ENCODE results near the gene STRN3. TPM values are rescaled to one million over a fixed set of nuclear protein-coding genes. Genes with fewer than 3 reads are reported as not detected.

The STRN3 gene
- total RNA-seq (100 to 1,000 TPM in 2 of 4 donors, 10 to 100 TPM in 2; 80.2 to 154 (median 95.4) TPM), polyA plus RNA-seq (10 to 100 TPM; 28.2 to 45.9 (median 31.5) TPM)
- long read RNA-seq, donor 1, transcript STRN3-201 (16 exons, 3,970 nt) = major isoform, 78 of 116 reads
- long read RNA-seq, donor 1, partial matches to known transcripts = 7 of 116 reads
- long read RNA-seq, donor 1, other reads (novel, unspliced or antisense) = 31 of 116 reads
- long read RNA-seq, donor 2, transcript STRN3-201 (16 exons, 3,970 nt) = major isoform, 79 of 113 reads
- long read RNA-seq, donor 2, partial matches to known transcripts = 7 of 113 reads
- long read RNA-seq, donor 2, other reads (novel, unspliced or antisense) = 24 of 113 reads

- no peaks in the 10 kb centered on the region for H3K9me3 ChIP-seq
- no peak for DNase-seq
- H3K27ac ChIP-seq = peak within 1 kb of the TSS; percentile 100
- 0 to 1% (median 1%) methylated on average over 7 to 31 of the region's 31 CpGs for WGBS, 3 donors
- H3K4me3 ChIP-seq = peak within 1 kb of the TSS; percentile 98
- no peaks in the 10 kb centered on the region for H3K27me3 ChIP-seq (ENCODE audit: insufficient read depth in 3 of 3, low read length in 2 of 3)
- H3K36me3 ChIP-seq (ENCODE audit: insufficient read depth in 1 of 2, low read depth in 1 of 2) = peaks cover 0 to 20% of the 10 kb centered on the region in 2 donors
- no peak for TF ChIP-seq CTCF (IDR thresholded peaks at IDR 0.05)
- intact Hi-C loops (cut with DNase I) = loop anchor here (2.0 to 10.0 kb wide), 4 partner anchors 33 to 61 kb away; no protein-coding TSS in a partner anchor
- peaks cover 29% of the 10 kb centered on the region for H3K4me1 ChIP-seq
- no peak for ATAC-seq
Observed at GRCh38 chr14:31026077-31026449, at the start of gene STRN3. Gene STRN3, minus strand, starts transcription at chr14:31026379. Its CDS starts 194 bp downstream, at chr14:31026185.

GRCh38 chr14:31075144-31075543, 49.0 kb upstream of the STRN3 start:
- peaks cover 0 to 11% of the 10 kb centered on the region in 2 donors for H3K36me3 ChIP-seq (ENCODE audit: insufficient read depth in 1 of 2, low read depth in 1 of 2)
- intact Hi-C loops (cut with DNase I) = no loop called here
- DNase-seq (no peak), ATAC-seq (no peak)
- no peaks in the 10 kb centered on the region for H3K9me3 ChIP-seq
- H3K4me1 ChIP-seq = peaks cover 7% of the 10 kb centered on the region
- no peak overlapping the region for H3K4me3 ChIP-seq
- WGBS, 3 donors = 95 to 99% (median 96%) methylated on average over 2 of the region's 2 CpGs
- no peak overlapping the region for H3K27ac ChIP-seq
- no peak for TF ChIP-seq CTCF (IDR thresholded peaks at IDR 0.05)
- H3K27me3 ChIP-seq (ENCODE audit: insufficient read depth in 3 of 3, low read length in 2 of 3) = no peaks in the 10 kb centered on the region

GRCh38 chr14:31071151-31071550, 45.0 kb upstream of the STRN3 start:
- intact Hi-C loops (cut with DNase I) = no loop called here
- WGBS, 3 donors = 92 to 100% (median 95%) methylated on average over 2 of the region's 2 CpGs
- Histone ChIP-seq H3K27me3 (ENCODE audit: insufficient read depth in 3 of 3, low read length in 2 of 3) (no peaks in the 10 kb centered on the region), H3K9me3 (no peaks in the 10 kb centered on the region), H3K4me1 (no peaks in the 10 kb centered on the region), H3K36me3 (ENCODE audit: insufficient read depth in 1 of 2, low read depth in 1 of 2) (peaks cover 0 to 11% of the 10 kb centered on the region in 2 donors), H3K4me3 (no peak overlapping the region), H3K27ac (no peak overlapping the region)
- TF ChIP-seq CTCF (IDR thresholded peaks at IDR 0.05) = no peak
- ATAC-seq = no peak
- no peak for DNase-seq

- H3K27ac ChIP-seq = no peak overlapping the region
- no peaks in the 10 kb centered on the region for H3K27me3 ChIP-seq (ENCODE audit: insufficient read depth in 3 of 3, low read length in 2 of 3)
- no peak overlapping the region for H3K4me3 ChIP-seq
- no peaks in the 10 kb centered on the region for H3K4me1 ChIP-seq
- H3K36me3 ChIP-seq (ENCODE audit: insufficient read depth in 1 of 2, low read depth in 1 of 2) = peaks cover 0 to 11% of the 10 kb centered on the region in 2 donors
- no peak for TF ChIP-seq CTCF (IDR thresholded peaks at IDR 0.05)
- WGBS, 3 donors = 95% methylated on average over 5 of the region's 5 CpGs
- no peaks in the 10 kb centered on the region for H3K9me3 ChIP-seq
- peak in 1 of 4 donors; percentile 58 for ATAC-seq
- no peak for DNase-seq
- intact Hi-C loops (cut with DNase I) = no loop called here
Observed at GRCh38 chr14:31070431-31070830, 44.3 kb upstream of the STRN3 start.
